Body of pancreas (tissue), 4 donors: ENCODE data around the gene HYI. TPM values are rescaled to one million over a fixed set of nuclear protein-coding genes. Genes with fewer than 3 reads are reported as not detected.

Experiments
- ATAC-seq: fragments of 150-250 bp; one replicate; pipeline ENCODE4 v1.9.1; 2016
- DNase-seq, 4 donors: peaks; one replicate each; pipeline ENCODE4 v3.0.0-alpha.2; 2019
- H3K27ac ChIP-seq, 4 donors: fragments of 200-600 bp; sonication (generic); 1 replicate in 3 of 4; 2 replicates in 1 of 4; pipeline versions ENCODE4 v1.5.1 to v1.6.1; 2016 to 2019; ENCODE audit warnings: mild to moderate bottlenecking in 1 of 4, mixed read lengths in 1 of 4, moderate library complexity in 1 of 4
- H3K27me3 ChIP-seq, 2 donors: fragments of 200-600 bp; sonication (generic); one replicate each; pipeline ENCODE4 v1.6.0; 2016; ENCODE audit warnings: mild to moderate bottlenecking in 1 of 2
- H3K36me3 ChIP-seq, 2 donors: fragments of 200-600 bp; sonication (generic); replicated peaks in 1 of 2; 2 replicates each; pipeline ENCODE4 v1.5.1; 2016; ENCODE audit warnings: low read depth in 2 of 2; ENCODE audit not compliant: insufficient read depth in 1 of 2
- H3K4me1 ChIP-seq: fragments of 200-600 bp; sonication (generic); one replicate; pipeline ENCODE4 v1.6.0; 2016
- H3K4me3 ChIP-seq, 2 donors: fragments of 200-600 bp; sonication (generic); 1 replicate in 1 of 2; 2 replicates in 1 of 2; pipeline ENCODE4 v1.5.1; 2016 to 2019
- H3K9me3 ChIP-seq, 3 donors: fragments of 200-600 bp; sonication (generic); 1 replicate in 2 of 3; 2 replicates in 1 of 3; pipeline ENCODE4 v1.5.1; 2016
- CTCF ChIP-seq, 7 experiments: fragments of 450-650 bp in 4 of 7; fragments of 200-600 bp in 3 of 7; sonication (generic) in 3 of 7; IDR thresholded peaks; one replicate each; pipeline ENCODE4 v1.5.1; 2016 to 2019; ENCODE audit warnings: antibody characterized with exemption in 7 of 7
- POLR2A ChIP-seq, 3 donors: fragments of 450-650 bp; IDR thresholded peaks; one replicate each; pipeline ENCODE4 v1.6.1; 2016; ENCODE audit warnings: antibody characterized with exemption in 3 of 3, mild to moderate bottlenecking in 2 of 3
- WGBS, 2 donors: methylation state at CpG; one replicate each; pipeline ENCODE4 v1.1.5; 2017; 5-methylcytosine and 5-hydroxymethylcytosine counted together
- intact Hi-C: fragments of 100-400 bp; cut with DNase I; formaldehyde crosslinking; loops from one replicate; pipeline ENCODE4 v1.15.1; 2023
- total RNA-seq, 2 donors: library from RNA; depleted of rRNA; stranded (reverse); fragments of >200 nt; gene quantifications; one replicate each; pipeline ENCODE4 v1.1.0, GENCODE V29; 2016

Gene HYI
- total RNA-seq, 2 donors from 2014 or later: 101 to 157 TPM

DNA sequence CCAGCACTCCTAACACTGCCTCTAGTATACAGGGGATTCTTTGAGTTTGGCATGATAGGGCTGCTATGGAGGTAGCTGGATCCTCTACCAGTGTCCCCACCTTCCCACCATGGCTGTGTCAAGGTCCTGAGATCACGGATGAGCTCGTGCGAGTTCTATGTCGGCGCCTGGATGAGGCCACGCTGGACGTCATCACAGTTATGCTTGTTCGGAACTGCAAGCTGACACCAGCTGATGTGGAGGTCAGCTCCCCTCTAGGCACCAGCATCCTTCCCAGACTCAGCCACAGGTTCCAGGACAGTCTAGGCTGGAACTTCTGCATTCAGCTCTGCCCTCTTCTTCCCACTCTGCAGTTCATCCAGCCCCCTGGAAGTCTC lies 15.2 kb downstream of the HYI start:
- no peak for TF ChIP-seq POLR2A (IDR thresholded peaks at IDR 0.05)
- no peak for TF ChIP-seq CTCF (IDR thresholded peaks at IDR 0.05)
- Histone ChIP-seq H3K36me3 (peaks cover 0 to 14% of the 10 kb centered on the region in 2 donors), H3K27me3 (no peaks in the 10 kb centered on the region), H3K4me3 (no peak overlapping the region), H3K27ac (no peak overlapping the region), H3K4me1 (no peaks in the 10 kb centered on the region), H3K9me3 (no peaks in the 10 kb centered on the region)
- DNase-seq: peak in 2 of 4 donors; percentile 6
- ATAC-seq: no peak
- 93 to 100% methylated on average over 2 to 8 of the region's 8 CpGs for WGBS, 2 donors
- intact Hi-C loops: no loop called here

DNA sequence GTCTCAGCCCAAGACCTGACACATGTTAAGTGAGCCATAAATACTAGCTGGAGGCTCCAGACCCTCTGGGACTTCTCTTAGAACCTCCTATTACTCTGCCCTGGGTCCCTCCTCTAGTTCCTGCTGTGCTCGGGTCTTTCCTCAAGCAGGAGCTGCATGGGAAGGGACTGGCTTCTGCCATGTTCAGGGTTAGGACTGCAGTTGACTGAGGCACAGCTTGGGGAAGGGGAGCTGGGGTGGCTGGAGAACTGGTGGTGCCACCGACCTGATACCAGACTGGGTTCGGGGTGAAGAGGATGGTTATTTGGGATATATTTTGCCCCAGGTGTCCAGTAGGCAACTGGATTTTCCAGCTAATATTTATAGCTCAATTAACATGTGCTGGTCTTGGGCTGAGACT lies 15.7 kb downstream of the HYI start:
- DNase-seq (peak in 2 of 4 donors; percentile 4 to 5), ATAC-seq (no peak)
- TF ChIP-seq CTCF (IDR thresholded peaks at IDR 0.05) (no peak), POLR2A (IDR thresholded peaks at IDR 0.05) (no peak)
- Histone ChIP-seq H3K27me3 (no peaks in the 10 kb centered on the region), H3K4me3 (no peak overlapping the region), H3K9me3 (no peaks in the 10 kb centered on the region), H3K27ac (no peak overlapping the region), H3K4me1 (no peaks in the 10 kb centered on the region), H3K36me3 (peaks cover 0 to 16% of the 10 kb centered on the region in 2 donors)
- 85 to 97% methylated on average over 3 of the region's 3 CpGs for WGBS, 2 donors
- intact Hi-C loops: no loop called here

DNA sequence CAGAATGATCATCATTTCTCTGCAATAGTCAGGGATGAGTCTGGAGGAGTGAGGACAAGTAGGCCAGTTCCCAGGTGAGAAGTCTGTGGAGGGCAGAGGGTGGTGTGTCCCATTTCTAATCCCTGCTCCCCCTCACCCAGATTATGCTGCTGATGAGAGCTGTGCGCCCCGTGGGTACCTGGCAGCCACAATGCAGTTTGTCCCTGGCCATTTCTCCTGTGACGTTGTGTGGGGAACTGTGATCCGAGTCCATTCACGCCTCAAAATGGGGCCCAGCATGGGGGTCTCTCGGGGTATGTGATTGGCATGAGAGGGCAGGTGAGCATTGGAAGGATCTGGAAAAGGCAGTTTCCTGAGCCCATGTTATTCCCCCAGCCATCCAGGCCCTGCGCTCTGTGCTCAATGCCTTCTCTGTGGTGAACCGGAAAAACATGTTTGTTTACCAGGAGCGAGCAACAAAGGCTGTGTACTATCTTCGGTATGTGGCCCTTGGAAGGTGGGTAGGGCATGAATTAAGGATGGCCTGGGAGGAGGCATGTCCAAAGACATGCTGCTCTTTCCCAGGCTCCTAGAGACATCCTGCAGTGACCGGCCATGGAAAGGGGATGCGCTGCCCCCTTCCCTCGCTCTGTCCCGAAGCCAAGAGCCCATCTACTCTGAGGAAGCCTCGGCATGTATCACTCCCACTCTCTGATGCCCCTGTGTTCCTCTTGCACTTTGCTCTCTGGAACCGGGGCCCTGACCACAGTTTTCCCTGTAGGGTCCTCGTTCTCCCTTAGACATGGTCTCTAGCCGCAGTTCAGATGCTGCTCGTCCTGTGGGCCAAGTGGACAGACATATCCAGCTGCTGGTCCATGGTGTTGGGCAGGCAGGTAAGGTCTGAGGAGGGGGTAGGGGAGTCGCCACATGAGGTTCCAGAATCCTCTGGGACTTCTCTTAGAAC lies 16.4 kb downstream of the HYI start:
- Histone ChIP-seq H3K9me3 (no peaks in the 10 kb centered on the region), H3K4me3 (no peak overlapping the region), H3K36me3 (peaks cover 0 to 22% of the 10 kb centered on the region in 2 donors), H3K4me1 (no peaks in the 10 kb centered on the region), H3K27me3 (no peaks in the 10 kb centered on the region), H3K27ac (no peak overlapping the region)
- intact Hi-C loops: no loop called here
- ATAC-seq (no peak), DNase-seq (peak in 2 of 4 donors; percentile 4 to 5)
- 88 to 91% methylated on average over 15 to 20 of the region's 20 CpGs for WGBS, 2 donors
- TF ChIP-seq CTCF (IDR thresholded peaks at IDR 0.05): no peak
- TF ChIP-seq POLR2A (IDR thresholded peaks at IDR 0.05): no peak

GRCh38 chr1:43436371-43436770 lies 17.4 kb downstream of the HYI start:
- intact Hi-C loops: no loop called here
- ATAC-seq (no peak), DNase-seq (peak in 2 of 4 donors; percentile 0 to 3)
- H3K27me3 ChIP-seq: no peaks in the 10 kb centered on the region
- no peak for TF ChIP-seq POLR2A (IDR thresholded peaks at IDR 0.05)
- no peak for TF ChIP-seq CTCF (IDR thresholded peaks at IDR 0.05)
- H3K4me3 ChIP-seq: no peak overlapping the region
- no peak overlapping the region for H3K27ac ChIP-seq
- H3K9me3 ChIP-seq: no peaks in the 10 kb centered on the region
- 79 to 88% methylated on average over 3 of the region's 3 CpGs for WGBS, 2 donors
- no peaks in the 10 kb centered on the region for H3K4me1 ChIP-seq
- H3K36me3 ChIP-seq: peaks cover 0 to 31% of the 10 kb centered on the region in 2 donors
